ENCODE measurements around the gene ARMC6.
"Not testable (repeated sequence)": the region's sequence is repeated elsewhere in the genome, so short reads cannot be mapped to it uniquely, and the experiment has no call there.

The ARMC6 gene

GRCh38 chr19:19074196-19074882, 40.9 kb downstream of the ARMC6 start:
- DNase-seq (ENCODE audit: low read depth in 2 of 2), result no peak

GRCh38 chr19:19075126-19075525, 41.7 kb downstream of the ARMC6 start:
- DNase-seq (ENCODE audit: low read depth in 2 of 2), result no peak

- DNase-seq (ENCODE audit: low read depth in 2 of 2), result no peak
Observed at GRCh38 chr19:19076476-19076875, 43.1 kb downstream of the ARMC6 start.

- no peak for DNase-seq (ENCODE audit: low read depth in 2 of 2)
Observed at GRCh38 chr19:19077103-19077502, 43.7 kb downstream of the ARMC6 start.

- DNase-seq (ENCODE audit: low read depth in 2 of 2), result no peak
Observed at GRCh38 chr19:19078801-19079200, 45.4 kb downstream of the ARMC6 start.

- no peak for DNase-seq (ENCODE audit: low read depth in 2 of 2)
Observed at GRCh38 chr19:19079571-19079970, 46.2 kb downstream of the ARMC6 start.

GRCh38 chr19:19081642-19082151, 48.3 kb downstream of the ARMC6 start:
- DNase-seq (ENCODE audit: low read depth in 2 of 2), result no peak

GRCh38 chr19:19083413-19084178, 50.2 kb downstream of the ARMC6 start:
- no peak for DNase-seq (ENCODE audit: low read depth in 2 of 2)

GRCh38 chr19:19087676-19088075, 54.3 kb downstream of the ARMC6 start:
- no peak for DNase-seq (ENCODE audit: low read depth in 2 of 2)

- no peak for DNase-seq (ENCODE audit: low read depth in 2 of 2)
Observed at GRCh38 chr19:19094513-19094912, 61.1 kb downstream of the ARMC6 start.

- no peak for DNase-seq (ENCODE audit: low read depth in 2 of 2)
Observed at GRCh38 chr19:19095691-19096090, 62.3 kb downstream of the ARMC6 start.

- no peak for DNase-seq (ENCODE audit: low read depth in 2 of 2)
Observed at GRCh38 chr19:19096641-19097627, 63.5 kb downstream of the ARMC6 start.

- no peak for DNase-seq (ENCODE audit: low read depth in 2 of 2)
Observed at GRCh38 chr19:19098084-19098702, 64.8 kb downstream of the ARMC6 start.

- DNase-seq (ENCODE audit: low read depth in 2 of 2), result no peak
Observed at GRCh38 chr19:19098703-19099632, 65.6 kb downstream of the ARMC6 start.

- DNase-seq (ENCODE audit: low read depth in 2 of 2), result no peak
Observed at GRCh38 chr19:19101540-19101939, 68.1 kb downstream of the ARMC6 start.

GRCh38 chr19:19102566-19102965, 69.2 kb downstream of the ARMC6 start:
- DNase-seq (ENCODE audit: low read depth in 2 of 2), result not testable (repeated sequence)

GRCh38 chr19:19103167-19103566, 69.8 kb downstream of the ARMC6 start:
- DNase-seq (ENCODE audit: low read depth in 2 of 2), result no peak

- DNase-seq (ENCODE audit: low read depth in 2 of 2), result no peak
Observed at GRCh38 chr19:19105365-19106055, 72.1 kb downstream of the ARMC6 start.

- DNase-seq (ENCODE audit: low read depth in 2 of 2), result no peak
Observed at GRCh38 chr19:19106056-19106551, 72.7 kb downstream of the ARMC6 start.
